H9 (cell line): ENCODE results near the gene RCAN3. TPM values are rescaled to one million over a fixed set of nuclear protein-coding genes. Genes with fewer than 3 reads are reported as not detected.

Source experiments
- DNase-seq: peaks from one replicate; pipeline ENCODE4 v3.0.0-alpha.2; 2017
- H2AFZ ChIP-seq: one replicate; pipeline ENCODE4 v1.6.1; 2013; ENCODE audit warnings: mild to moderate bottlenecking, low read length, control low read depth, moderate library complexity
- H2AK5ac ChIP-seq: 2 replicates; pipeline ENCODE4 v1.6.1; 2013; ENCODE audit warnings: low read length, control low read depth, mixed read lengths; ENCODE audit not compliant: insufficient read length
- H2BK120ac ChIP-seq: one replicate; pipeline ENCODE4 v1.6.1; 2013; ENCODE audit warnings: low read depth, mild to moderate bottlenecking, low read length, control low read depth, inconsistent platforms; ENCODE audit not compliant: poor library complexity, severe bottlenecking
- H2BK12ac ChIP-seq: 2 replicates; pipeline ENCODE4 v1.6.1; 2013; ENCODE audit warnings: low read length, control low read depth, mixed read lengths, low read depth; ENCODE audit not compliant: insufficient read length
- H2BK15ac ChIP-seq: 2 replicates; pipeline ENCODE4 v1.6.1; 2013; ENCODE audit warnings: low read depth, low read length, control low read depth
- H2BK20ac ChIP-seq: one replicate; pipeline ENCODE4 v1.6.1; 2013; ENCODE audit warnings: low read depth, mild to moderate bottlenecking, low read length, control low read depth, inconsistent platforms; ENCODE audit not compliant: poor library complexity, severe bottlenecking
- H2BK5ac ChIP-seq: 2 replicates; pipeline ENCODE4 v1.6.1; 2013; ENCODE audit warnings: low read length, control low read depth, mixed read lengths; ENCODE audit not compliant: insufficient read length
- H3K14ac ChIP-seq: 2 replicates; pipeline ENCODE4 v1.6.1; 2013; ENCODE audit warnings: low read length, control low read depth; ENCODE audit not compliant: insufficient read depth
- H3K18ac ChIP-seq: 2 replicates; pipeline ENCODE4 v1.6.1; 2013; ENCODE audit warnings: low read depth, mild to moderate bottlenecking, mixed read lengths, low read length, control low read depth; ENCODE audit not compliant: insufficient read length
- H3K23ac ChIP-seq: 2 replicates; pipeline ENCODE4 v1.6.1; 2013; ENCODE audit warnings: low read length, control low read depth, mixed read lengths, low read depth; ENCODE audit not compliant: insufficient read length
- H3K23me2 ChIP-seq: 2 replicates; pipeline ENCODE4 v1.6.1; 2013; ENCODE audit warnings: low read depth, mild to moderate bottlenecking, mixed read lengths, low read length, control low read depth; ENCODE audit not compliant: insufficient read length, poor library complexity, severe bottlenecking
- H3K27ac ChIP-seq: 2 replicates; pipeline ENCODE4 v1.5.1; 2013; ENCODE audit warnings: low read length, control low read depth, mixed read lengths, low read depth; ENCODE audit not compliant: insufficient read length
- H3K27me3 ChIP-seq: 2 replicates; pipeline ENCODE4 v1.6.1; 2013; ENCODE audit warnings: low read length, control low read depth, inconsistent platforms; ENCODE audit not compliant: insufficient read depth
- H3K4ac ChIP-seq: 2 replicates; pipeline ENCODE4 v1.6.1; 2013; ENCODE audit warnings: low read depth, mild to moderate bottlenecking, control low read depth, inconsistent platforms, low read length, moderate library complexity
- H3K4me1 ChIP-seq: 2 replicates; pipeline ENCODE4 v1.6.1; 2013; ENCODE audit warnings: low read length, control low read depth, inconsistent platforms; ENCODE audit not compliant: insufficient read depth
- H3K4me2 ChIP-seq: 2 replicates; pipeline ENCODE4 v1.6.1; 2013; ENCODE audit warnings: low read length, control low read depth, mixed read lengths; ENCODE audit not compliant: insufficient read length, insufficient read depth
- H3K56ac ChIP-seq: 2 replicates; pipeline ENCODE4 v1.6.1; 2013; ENCODE audit warnings: low read depth, mild to moderate bottlenecking, mixed read lengths, low read length, control low read depth; ENCODE audit not compliant: insufficient read length
- H3K79me1 ChIP-seq: 2 replicates; pipeline ENCODE4 v1.6.1; 2013; ENCODE audit warnings: low read depth, mild to moderate bottlenecking, moderate library complexity, low read length, control low read depth, inconsistent platforms; ENCODE audit not compliant: insufficient read depth, poor library complexity, severe bottlenecking
- H3K79me2 ChIP-seq: 2 replicates; pipeline ENCODE4 v1.6.1; 2013; ENCODE audit warnings: low read length, control low read depth, inconsistent platforms; ENCODE audit not compliant: insufficient read depth
- H3K9ac ChIP-seq: 2 replicates; pipeline ENCODE4 v1.6.1; 2013; ENCODE audit warnings: low read length, control low read depth, mixed read lengths; ENCODE audit not compliant: insufficient read length; ENCODE audit errors: extremely low read depth
- H3K9me3 ChIP-seq: one replicate; pipeline ENCODE4 v1.6.1; 2013; ENCODE audit warnings: low read depth, low read length, inconsistent platforms; ENCODE audit not compliant: control insufficient read depth
- H3T11ph ChIP-seq: one replicate; pipeline ENCODE4 v1.6.1; 2013; ENCODE audit warnings: mild to moderate bottlenecking, low read length, control low read depth, inconsistent platforms
- H4K20me1 ChIP-seq: one replicate; pipeline ENCODE4 v1.6.1; 2013; ENCODE audit not compliant: control insufficient read depth, insufficient read length, insufficient read depth
- H4K5ac ChIP-seq: 2 replicates; pipeline ENCODE4 v1.6.1; 2013; ENCODE audit warnings: low read depth, mild to moderate bottlenecking, mixed read lengths, low read length, control low read depth; ENCODE audit not compliant: insufficient read length
- H4K8ac ChIP-seq: replicated peaks from 2 replicates; pipeline ENCODE4 v1.6.1; 2013; ENCODE audit warnings: low read length, control low read depth, mixed read lengths, low read depth; ENCODE audit not compliant: insufficient read length
- H4K91ac ChIP-seq: 2 replicates; pipeline ENCODE4 v1.6.1; 2013; ENCODE audit warnings: low read depth, mild to moderate bottlenecking, moderate library complexity, mixed read lengths, low read length, control low read depth; ENCODE audit not compliant: insufficient read length
- H3K27ac Mint-ChIP-seq, 3 experiments: 2 replicates in 2 of 3; 3 replicates in 1 of 3; pipeline ENCODE4 v1.8.0; 2020 to 2021; ENCODE audit warnings: mixed read lengths in 3 of 3, mild to moderate bottlenecking in 1 of 3, moderate library complexity in 1 of 3
- H3K27me3 Mint-ChIP-seq: 2 replicates; pipeline ENCODE4 v1.8.0; 2021; ENCODE audit warnings: low read depth, mild to moderate bottlenecking, moderate library complexity, mixed read lengths
- H3K36me3 Mint-ChIP-seq, 3 experiments: 2 replicates in 2 of 3; 3 replicates in 1 of 3; pipeline ENCODE4 v1.8.0; 2020 to 2021; ENCODE audit warnings: low read depth in 3 of 3, mixed read lengths in 3 of 3; ENCODE audit not compliant: insufficient read depth in 1 of 3
- H3K4me1 Mint-ChIP-seq, 2 experiments: 2 replicates each; pipeline ENCODE4 v1.8.0; 2020; ENCODE audit warnings: mixed read lengths in 2 of 2
- H3K4me3 Mint-ChIP-seq, 2 experiments: 2 replicates in 1 of 2; 3 replicates in 1 of 2; pipeline ENCODE4 v1.8.0; 2020 to 2021; ENCODE audit warnings: mild to moderate bottlenecking in 2 of 2, mixed read lengths in 2 of 2, moderate library complexity in 1 of 2
- H3K9me3 Mint-ChIP-seq, 2 experiments: 2 replicates in 1 of 2; 3 replicates in 1 of 2; pipeline ENCODE4 v1.8.0; 2020; ENCODE audit warnings: mild to moderate bottlenecking in 2 of 2, mixed read lengths in 2 of 2, moderate library complexity in 1 of 2
- CTCF ChIP-seq: fragments of 200-600 bp; sonication (generic); conservative IDR thresholded peaks from 3 replicates; pipeline ENCODE4 v1.8.0; 2021; ENCODE audit warnings: antibody characterized with exemption, mild to moderate bottlenecking
- WGBS: extraction: QIAGEN DNeasy Blood & Tissue Kit; methylation state at CpG from one replicate; pipeline ENCODE4 v1.1.7; 2013; ENCODE audit warnings: missing lambda C conversion rate, low lambda C conversion rate, mixed read lengths; ENCODE audit not compliant: insufficient read length; ENCODE audit errors: extremely low coverage; 5-methylcytosine and 5-hydroxymethylcytosine counted together
- total RNA-seq: library from RNA; stranded (reverse); gene quantifications from 2 replicates; pipeline ENCODE4 v1.2.1, GENCODE V29; 2021

RCAN3 gene
- total RNA-seq, 1 experiment from 2014 or later, result 13.0 TPM

- no peak overlapping the region for H2BK15ac ChIP-seq
- no peak overlapping the region for H2AFZ ChIP-seq
- no peak overlapping the region for H3K27ac ChIP-seq
- H2BK5ac ChIP-seq, result no peak overlapping the region
- H3T11ph ChIP-seq, result no peak overlapping the region
- no peaks in the 10 kb centered on the region for H4K20me1 ChIP-seq
- Mint-ChIP-seq H3K4me3 (no peak overlapping the region), H3K27ac (no peak overlapping the region), H3K4me1 (peaks cover 44 to 60% of the 10 kb centered on the region in 2 experiments), H3K9me3 (no peaks in the 10 kb centered on the region), H3K36me3 (peaks cover 0 to 8% (median 0%) of the 10 kb centered on the region in 3 experiments; a peak in 1 of 7 replicates), H3K27me3 (peaks cover 3% of the 10 kb centered on the region; the same call in 1 of the 2 replicates)
- peaks cover 6% of the 10 kb centered on the region; the same call in 1 of the 2 replicates for H3K4me1 ChIP-seq
- no peak overlapping the region for H3K18ac ChIP-seq
- H3K23me2 ChIP-seq, result no peaks in the 10 kb centered on the region
- H2AK5ac ChIP-seq, result no peak overlapping the region
- DNase-seq, result no peak
- H4K5ac ChIP-seq, result no peak overlapping the region
- WGBS, result no CpG with 5 or more reads among the region's 5 CpGs
- no peak overlapping the region for H2BK12ac ChIP-seq
- no peak overlapping the region for H3K4me2 ChIP-seq
- no peak for TF ChIP-seq CTCF
- H3K79me1 ChIP-seq, result no peaks in the 10 kb centered on the region
- no peaks in the 10 kb centered on the region for H3K27me3 ChIP-seq
- no peaks in the 10 kb centered on the region for H3K9me3 ChIP-seq
- H4K8ac ChIP-seq, result no peak overlapping the region
- no peak overlapping the region for H3K56ac ChIP-seq
- H2BK120ac ChIP-seq, result no peak overlapping the region
- no peaks in the 10 kb centered on the region for H3K79me2 ChIP-seq
- H3K14ac ChIP-seq, result no peak overlapping the region
- no peak overlapping the region for H3K9ac ChIP-seq
- H2BK20ac ChIP-seq, result no peak overlapping the region
- H3K4ac ChIP-seq, result no peak overlapping the region
- H4K91ac ChIP-seq, result no peak overlapping the region
- H3K23ac ChIP-seq, result no peak overlapping the region
Observed at GRCh38 chr1:24508911-24509310, 6.3 kb downstream of the RCAN3 start.
